ENCODE results near the gene TNRC18.
"Not testable (repeated sequence)": the region's sequence is repeated elsewhere in the genome, so short reads cannot be mapped to it uniquely, and the experiment has no call there.

The TNRC18 gene

DNA sequence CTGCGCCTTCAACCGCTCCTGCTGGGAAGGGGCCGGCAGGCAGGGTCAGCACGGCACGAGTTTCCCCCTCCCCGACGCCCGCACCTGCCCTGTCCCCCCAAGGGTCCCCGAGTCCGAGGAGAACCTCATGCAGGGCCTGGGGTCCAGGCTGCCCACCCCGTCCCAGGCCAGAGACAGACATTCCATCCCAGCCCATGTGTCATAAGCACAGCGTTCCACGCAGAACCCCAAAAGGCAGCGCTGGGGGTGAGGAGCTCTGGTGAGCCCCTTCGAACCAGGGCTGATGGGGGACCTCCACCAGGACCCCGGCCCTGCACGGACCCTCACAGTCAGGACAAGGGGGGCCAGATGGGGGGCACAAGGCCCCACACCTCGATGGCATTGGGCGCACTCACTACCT lies 49.2 kb downstream of the TNRC18 start:
- no peak for DNase-seq

- no peak for DNase-seq
Measured at GRCh38 chr7:5373300-5373699, 50.3 kb downstream of the TNRC18 start.

GRCh38 chr7:5370454-5371353 lies 52.9 kb downstream of the TNRC18 start:
- DNase-seq = no peak

GRCh38 chr7:5367661-5368060 lies 56.0 kb downstream of the TNRC18 start:
- no peak for DNase-seq

GRCh38 chr7:5365976-5366625 lies 57.5 kb downstream of the TNRC18 start:
- DNase-seq = peak; percentile 75 to 79

DNA sequence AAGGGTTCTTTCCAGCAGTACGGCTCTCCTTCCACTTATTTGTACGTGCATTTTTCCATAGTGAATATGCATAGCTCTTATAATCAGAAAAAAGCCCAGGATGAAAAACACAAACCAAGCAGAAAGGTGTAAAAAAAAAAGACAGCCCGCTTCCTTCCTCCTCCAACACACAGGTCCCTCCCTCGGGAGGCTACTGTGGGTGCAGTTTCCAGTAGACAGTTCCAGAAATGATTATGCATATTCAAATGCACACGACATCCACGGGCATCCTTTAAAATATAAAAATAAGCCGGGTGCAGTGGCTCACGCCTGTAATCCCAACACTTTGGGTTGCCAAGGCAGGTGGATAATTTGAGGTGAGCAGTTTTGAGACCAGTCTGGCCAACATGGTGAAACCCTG lies 59.9 kb downstream of the TNRC18 start:
- no peak for DNase-seq

DNA sequence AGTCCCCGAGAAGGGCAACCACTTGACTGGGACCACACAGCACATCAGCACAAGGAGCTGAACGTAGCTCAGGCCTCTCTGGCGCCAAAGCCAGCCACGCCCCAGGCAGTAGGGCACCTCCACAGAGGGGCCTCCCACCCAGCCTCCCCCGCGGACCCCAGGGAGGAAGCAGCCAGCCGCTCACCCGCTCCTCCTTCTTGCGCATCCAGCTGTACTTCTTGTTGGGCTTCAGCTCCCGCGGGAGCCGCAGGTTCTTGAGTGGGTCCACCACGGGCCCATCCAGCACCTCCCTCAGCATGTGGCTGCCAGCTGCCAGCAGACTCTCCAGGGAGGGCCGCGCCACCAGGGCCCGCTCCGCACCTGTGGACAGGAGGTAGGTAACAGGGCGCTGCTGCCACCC lies 61.2 kb downstream of the TNRC18 start:
- no peak for DNase-seq

DNA sequence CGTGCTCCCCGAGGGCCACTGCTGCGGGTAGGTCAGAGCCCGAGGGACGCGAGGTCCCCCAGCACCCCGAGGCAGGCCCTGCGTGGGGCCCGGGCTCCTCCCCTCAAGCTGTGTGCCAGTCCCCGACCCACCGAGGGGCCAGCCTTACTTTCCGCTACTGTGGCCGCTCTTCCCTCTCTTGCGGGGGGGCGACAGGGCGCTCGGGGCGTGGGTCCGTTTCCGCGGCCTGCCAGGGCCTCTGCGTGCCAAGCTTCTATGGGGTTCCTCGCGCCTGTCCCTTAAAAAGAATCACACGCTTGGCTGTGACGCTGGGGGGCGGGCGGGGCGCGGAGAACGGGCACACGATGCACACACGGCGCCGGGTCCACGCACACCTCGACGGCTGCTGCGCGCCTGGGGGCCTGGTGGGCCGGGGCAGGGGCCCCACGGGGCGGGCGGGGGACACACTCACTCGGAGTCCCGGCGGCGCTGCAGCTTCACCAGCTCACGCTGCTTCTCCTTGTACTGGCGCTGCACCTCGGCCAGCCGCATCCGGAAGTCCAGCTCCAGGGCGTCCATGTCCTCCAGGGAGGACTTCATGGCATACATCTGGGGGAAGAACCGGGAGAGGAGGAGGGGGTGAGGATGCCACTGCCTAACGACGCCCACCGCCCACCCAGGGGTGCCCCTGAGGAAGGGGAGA lies 62.0 kb downstream of the TNRC18 start:
- no peak for DNase-seq

DNA sequence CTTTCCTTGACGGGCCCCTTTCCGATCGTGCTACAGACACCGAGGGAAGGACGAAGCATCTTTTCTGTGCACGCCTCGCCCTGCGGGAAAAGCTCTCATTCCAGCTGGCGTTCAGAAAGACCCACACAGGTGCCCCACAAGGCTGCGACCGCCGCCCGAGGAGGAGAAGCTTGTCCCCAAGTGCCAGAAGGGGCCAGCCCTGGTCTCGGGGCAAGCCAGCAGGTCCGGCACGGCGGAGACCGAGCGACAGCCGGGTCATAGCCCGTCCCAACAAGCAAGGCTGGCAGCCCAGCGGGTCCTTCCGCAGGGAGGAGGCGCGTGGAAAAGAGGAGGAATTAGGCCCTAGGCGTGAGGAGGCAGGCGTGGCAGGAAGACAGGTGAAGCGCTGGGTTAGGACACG lies 62.7 kb downstream of the TNRC18 start:
- no peak for DNase-seq

DNA sequence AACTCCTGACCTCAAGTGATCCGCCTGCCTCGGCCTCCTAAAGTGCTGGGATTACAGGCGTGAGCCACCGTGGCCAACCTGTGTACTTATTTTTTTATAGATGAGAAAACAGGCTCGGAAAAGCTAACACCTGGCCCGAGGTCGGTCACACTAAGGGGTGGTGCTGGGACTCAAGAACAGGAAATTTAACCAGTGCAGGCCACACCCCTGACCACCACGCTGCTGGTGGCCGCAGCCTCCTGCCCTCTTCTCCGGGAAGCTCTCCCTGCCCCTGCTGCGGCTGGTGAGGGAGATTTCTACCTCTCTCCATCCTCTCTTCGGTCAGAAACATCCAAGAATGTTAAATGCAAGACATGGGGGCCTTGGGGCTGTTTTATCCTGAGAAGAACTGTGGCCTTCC lies 63.2 kb downstream of the TNRC18 start:
- no peak for DNase-seq

DNA sequence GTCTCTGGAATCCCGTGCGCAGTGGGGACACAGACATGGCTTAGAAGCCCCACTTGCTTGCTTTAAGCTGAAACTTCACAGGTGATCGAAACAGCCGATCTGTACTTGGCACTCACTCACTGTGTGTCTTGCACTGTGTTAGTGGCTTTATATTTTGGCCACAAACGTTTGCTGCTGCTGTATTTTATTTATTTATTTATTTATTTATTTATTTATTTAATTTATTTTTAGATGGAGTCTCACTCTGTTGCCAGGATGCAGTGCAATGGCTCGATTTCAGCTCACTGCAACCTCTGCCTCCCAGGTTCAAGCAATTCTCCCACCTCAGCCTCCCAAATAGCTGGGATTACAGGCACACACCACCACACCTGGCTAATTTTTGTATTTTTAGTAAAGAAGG lies 63.6 kb downstream of the TNRC18 start:
- not testable (repeated sequence) for DNase-seq

GRCh38 chr7:5359344-5359743 lies 64.3 kb downstream of the TNRC18 start:
- no peak for DNase-seq

DNA sequence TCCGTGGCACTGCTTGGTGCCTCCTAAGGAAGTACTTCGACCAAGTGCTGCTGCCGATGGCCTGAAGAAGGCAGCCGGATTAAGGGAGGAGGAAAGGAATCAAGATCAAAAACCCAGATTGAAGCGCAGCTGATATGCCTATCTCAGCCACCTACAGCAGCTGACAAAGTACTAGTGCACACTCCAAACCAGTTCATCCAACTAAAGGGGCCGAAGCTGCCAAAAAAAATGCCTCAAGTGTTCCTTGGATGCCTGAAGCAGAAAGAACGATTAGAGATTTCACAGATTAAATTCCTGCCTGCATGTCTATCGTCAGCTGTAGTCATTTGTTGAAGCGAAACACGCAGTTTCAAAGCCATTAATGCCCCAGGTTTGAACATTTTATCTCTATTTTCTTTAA lies 65.7 kb downstream of the TNRC18 start:
- DNase-seq = no peak

DNA sequence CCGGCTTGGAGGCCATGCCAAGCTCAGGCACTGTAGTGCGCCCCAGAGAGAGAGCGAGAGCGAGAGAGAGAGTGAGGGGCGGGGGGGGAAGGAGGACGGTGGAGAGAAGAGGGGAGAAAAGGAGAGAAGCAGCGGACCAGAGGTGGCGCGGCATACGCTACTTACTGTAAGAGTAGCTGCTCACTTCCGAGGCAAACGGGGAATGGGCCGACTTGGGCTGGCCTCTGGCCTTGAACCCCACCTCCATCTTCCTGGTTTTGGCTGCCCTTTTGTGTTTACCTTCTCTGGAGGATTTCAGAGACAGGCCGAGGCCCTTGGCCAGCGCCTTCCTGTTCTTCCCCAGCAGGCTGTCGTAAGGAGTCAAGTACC lies 66.9 kb downstream of the TNRC18 start:
- no peak for DNase-seq

GRCh38 chr7:5354460-5355232 lies 69.0 kb downstream of the TNRC18 start:
- no peak for DNase-seq

DNA sequence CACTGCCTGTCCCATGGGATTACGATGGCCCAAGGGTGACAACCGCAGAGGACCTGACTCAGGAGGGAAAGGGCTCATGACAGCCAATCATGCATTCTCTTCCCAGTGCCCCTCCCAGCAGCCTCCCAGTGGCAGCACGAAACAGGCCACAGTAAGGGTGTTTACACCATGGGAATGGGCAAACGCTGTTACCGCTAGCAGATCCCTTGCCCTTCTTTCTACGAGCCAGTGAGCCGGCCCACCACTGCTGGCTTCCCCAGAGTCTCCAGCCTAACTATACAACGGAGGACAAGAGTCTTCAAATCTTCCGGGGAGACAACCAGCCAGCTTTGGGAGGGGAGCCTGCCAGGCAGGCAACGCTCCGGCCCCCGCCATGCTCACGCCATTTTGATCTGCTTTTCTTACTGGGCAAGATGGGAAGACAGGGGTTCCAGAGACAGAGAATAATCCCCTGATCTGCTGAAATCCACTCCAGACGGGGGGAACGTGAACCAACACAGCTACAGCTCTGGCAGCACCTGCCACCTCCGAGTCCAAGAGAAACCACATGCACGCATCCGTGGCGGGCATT lies 71.1 kb downstream of the TNRC18 start:
- DNase-seq = no peak

- DNase-seq = no peak
Measured at GRCh38 chr7:5351507-5352265, 71.9 kb downstream of the TNRC18 start.

- DNase-seq = no peak
Measured at GRCh38 chr7:5350600-5351385, 72.8 kb downstream of the TNRC18 start.

GRCh38 chr7:5350174-5350463 lies 73.5 kb downstream of the TNRC18 start:
- no peak for DNase-seq

DNA sequence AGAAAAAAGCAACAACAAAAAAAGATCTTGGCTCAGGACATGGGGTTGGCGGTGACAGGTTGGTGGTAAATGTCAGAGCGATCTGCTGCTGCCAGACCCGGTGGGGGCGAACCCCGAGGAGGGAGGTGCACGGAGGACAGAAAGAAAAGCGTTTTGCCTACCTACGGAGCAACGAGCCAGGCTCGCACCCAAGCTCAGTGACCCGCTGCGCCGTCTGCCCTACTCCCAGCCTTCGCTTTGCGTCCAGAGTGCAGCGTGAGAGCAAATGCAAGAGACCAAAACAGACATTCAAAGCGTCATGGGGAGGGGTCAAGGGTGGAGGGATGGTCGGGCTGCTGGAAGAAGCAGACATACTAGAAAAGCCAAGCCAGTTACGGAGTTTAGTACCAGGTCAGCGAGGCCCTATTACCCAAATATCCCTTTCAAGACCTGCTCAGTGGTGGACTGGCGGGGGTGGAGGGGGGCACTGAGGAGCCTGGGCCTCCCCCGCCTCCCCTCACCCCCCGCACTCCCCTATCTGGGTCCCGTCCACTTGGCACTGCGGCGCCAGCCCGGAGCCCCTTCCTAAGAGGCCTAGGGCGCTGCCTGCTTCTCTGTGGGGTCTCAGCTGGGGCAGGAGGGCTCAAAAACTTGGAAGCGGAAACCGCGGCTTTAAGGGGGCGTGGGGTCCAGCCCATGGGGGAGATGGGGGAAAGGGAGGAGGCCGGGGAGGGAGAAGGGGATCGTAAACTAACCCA lies 74.0 kb downstream of the TNRC18 start:
- DNase-seq = no peak

GRCh38 chr7:5349005-5349380 lies 74.6 kb downstream of the TNRC18 start:
- DNase-seq = no peak

All from CD4-positive, alpha-beta T cell treated with Interleukin-1 beta for 1 hour (primary cell).